GM19035 (cell line): ENCODE data around the gene NDUFA3.
"Not testable (repeated sequence)": the region's sequence is repeated elsewhere in the genome, so short reads cannot be mapped to it uniquely, and the experiment has no call there.

Source experiments
- ATAC-seq: cut with Tn5 transposase; IDR thresholded peaks from one replicate; pipeline ENCODE4 v1.9.1; 2021; ENCODE audit not compliant: unreplicated experiment

NDUFA3 gene

DNA sequence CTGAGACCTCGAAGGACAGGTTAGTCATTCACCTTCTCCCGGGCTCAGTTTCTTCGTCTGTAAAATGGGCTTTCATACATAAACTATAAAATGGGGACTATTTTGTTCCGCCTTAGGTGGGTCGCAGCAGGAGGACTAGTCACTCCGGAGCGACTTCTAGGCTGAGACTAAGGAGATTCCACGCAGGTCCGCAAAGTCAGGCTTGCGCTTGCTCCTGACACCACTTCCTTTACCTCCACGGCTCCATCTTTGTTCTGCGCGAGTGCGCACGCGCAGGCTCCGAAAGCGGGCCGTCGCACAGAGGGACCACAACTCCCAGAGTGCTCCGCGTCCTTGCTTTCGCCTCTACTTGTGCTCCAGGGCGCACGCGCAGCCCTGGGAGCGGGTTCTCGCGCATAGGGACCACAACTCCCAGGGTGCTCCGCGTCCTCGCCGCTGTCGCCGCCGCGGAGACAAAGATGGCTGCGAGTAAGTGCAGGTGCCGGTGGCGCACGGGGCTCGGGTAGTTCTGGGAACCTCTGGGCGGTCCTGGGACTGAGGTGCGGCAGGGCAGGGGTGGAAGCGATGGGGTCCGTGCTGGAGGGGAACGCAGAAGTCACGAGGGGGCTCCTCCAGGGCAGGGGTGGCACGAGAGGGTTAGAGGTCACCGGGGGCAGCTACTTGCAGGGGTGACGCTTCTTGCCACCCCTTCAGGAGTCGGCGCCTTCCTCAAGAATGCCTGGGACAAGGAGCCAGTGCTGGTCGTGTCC, at the start of gene NDUFA3:
Gene NDUFA3 (plus strand): TSS at position 435 of the 749 bp plus-strand sequence. CDS start 24 bp downstream, at position 459.
- peak; percentile 94 for ATAC-seq

DNA sequence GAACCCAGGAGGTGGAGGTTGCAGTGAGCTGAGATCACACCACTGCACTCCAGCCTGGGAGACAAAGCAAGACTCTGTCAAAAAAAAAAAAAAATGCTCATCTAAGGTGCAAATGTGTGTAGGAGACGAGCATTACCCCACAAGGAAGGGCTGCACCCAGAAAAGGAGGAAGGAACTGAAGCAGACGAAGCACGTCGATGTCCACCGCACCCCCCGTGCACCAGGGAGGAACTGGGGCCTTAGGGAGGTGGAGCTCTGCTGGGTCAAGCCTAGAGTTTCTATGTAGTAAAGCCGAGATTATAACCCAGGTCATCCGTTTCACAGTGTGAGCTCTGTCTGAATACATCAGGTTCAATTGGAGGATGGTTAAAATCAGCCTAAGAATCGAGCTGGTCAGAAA, 40.0 kb upstream of the NDUFA3 start:
- no peak for ATAC-seq

DNA sequence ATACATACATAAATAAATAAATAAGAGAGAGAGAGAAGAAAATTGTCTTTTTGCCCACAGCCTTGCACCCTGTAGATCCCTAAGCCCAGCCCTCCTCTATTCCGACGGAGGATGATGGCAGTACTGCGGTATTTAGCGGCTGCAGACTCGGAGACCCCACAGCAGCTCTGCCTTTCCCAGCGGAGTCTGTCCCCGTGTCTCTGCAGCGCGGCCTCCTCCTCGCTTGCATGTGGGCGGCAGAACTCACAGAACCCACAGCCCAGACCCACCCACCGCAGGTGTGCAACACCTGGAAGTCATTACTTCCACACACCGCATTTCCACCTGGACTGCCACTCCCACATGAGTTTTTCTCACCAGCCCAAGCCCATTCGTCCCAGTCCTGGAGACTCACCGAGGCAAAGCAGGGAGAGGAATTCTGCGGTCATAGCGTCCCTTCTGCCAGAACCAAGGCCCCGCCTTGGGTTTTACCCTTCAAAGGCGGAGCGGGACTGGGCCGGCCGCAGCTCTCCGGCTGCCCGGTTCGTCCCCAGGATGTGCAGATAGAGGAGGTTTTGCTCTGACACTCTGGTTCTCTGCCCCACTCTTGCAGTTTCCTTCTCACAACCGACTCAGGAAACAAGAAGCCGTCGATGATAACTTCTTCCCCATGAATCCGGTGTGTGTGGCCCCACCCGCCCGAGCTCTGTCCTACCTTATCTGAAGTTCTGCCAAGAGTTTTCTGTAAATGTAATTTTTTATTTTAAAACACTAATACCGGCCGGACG, 39.1 kb upstream of the NDUFA3 start, which contains the start of gene VSTM1:
Gene VSTM1 (minus strand): TSS at position 548 of the 767 bp plus-strand sequence. CDS start 120 bp downstream, at position 428.
- no peak for ATAC-seq

DNA sequence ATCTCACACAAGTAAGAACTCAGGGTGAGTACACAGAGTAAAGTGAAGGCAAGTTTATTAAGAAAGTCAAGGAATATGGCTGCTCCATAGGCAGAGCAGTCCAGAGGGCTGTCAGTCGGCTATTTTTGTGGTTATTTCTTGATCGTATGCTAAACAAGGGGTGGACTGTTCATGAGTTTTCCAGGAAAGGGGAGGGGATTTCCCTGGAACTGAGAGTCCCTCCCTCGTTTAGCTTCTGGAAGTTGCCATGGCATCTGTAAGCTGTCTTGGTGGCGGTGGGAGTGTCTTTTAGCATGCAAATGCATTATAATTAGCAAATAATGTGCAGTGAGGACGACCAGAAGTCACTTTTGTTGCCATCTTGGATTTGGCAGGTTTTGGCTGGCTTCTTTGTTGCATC, 33.2 kb upstream of the NDUFA3 start:
- no peak for ATAC-seq

DNA sequence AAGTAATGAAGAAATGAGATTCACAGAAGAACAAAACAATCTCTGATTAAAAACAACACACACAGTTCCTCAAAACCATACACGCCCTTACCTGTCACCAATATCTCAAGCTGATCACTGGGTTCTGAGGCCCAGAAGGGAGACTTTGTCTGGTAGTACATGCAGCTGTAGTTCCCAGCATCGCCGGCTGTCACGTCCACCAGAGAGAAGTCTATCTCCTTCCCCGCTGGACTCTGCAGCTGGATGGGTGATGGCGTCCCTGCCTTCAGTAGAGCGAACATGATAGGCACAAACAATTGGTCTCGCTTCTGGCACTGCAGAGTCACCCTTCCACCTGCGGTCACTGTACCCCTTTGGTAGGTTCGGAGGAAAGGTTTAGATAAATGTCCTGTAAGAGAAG, 28.8 kb upstream of the NDUFA3 start:
- no peak for ATAC-seq

DNA sequence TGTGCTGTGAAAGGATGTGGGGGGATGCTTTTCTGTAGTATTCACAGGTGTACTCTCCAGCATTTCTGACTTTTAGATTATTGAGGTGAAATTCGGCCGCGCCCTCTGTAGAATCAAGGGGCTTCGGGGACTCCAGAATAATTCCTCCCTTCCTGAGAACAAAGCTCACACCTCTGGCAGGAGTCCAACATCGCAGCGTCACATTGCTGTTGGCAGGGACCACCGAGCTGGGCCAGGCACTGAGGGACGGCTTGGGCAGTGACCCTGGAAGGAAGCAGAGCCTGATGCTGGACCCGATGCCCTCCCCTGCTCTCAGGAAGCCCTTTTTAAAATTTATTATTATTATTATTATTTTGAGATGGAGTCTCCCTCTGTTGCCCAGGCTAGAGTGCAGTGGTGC, 27.8 kb upstream of the NDUFA3 start:
- ATAC-seq = no peak

DNA sequence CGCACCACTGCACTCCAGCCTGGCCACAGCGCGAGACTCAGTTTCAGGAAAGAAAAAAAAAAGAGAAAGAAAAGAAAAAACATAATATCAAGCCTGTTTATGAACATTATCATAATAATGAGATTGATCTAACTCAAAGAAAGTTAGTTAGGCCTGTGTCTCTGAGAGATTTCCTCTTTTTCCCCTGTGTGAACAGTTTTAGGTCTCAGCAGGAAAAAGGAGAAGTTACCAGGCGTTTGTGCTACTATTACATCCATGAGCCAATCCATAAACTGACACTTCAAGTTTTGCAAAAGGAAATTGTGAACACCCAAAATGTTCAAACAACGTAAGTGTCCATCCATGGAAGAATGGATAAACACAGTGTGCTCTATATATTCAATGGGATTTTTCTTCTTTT, 25.3 kb upstream of the NDUFA3 start:
- no peak for ATAC-seq

DNA sequence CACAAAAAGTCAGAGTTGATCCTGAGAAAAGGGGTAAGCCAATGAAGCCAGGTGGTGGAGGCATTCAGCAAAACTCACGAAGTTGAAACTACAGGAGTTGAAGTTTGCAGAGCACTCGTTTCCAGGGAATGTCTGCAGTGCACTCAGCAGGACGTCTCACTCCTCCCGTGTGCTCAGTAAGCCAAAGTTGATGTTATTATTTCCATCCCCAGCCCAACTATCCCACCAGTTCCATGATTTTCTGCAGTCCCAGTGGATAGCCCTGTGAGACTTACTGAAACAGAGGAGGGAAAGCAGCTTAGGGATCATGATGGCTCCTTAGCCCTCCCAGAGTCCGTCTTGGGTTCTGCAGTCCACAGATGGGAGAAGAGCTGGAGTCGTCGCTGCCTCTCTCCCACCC, 21.6 kb upstream of the NDUFA3 start, which contains the start of gene TARM1:
Gene TARM1 (minus strand): TSS at position 334 of the 400 bp plus-strand sequence. CDS start 25 bp downstream, at position 309.
- no peak for ATAC-seq

DNA sequence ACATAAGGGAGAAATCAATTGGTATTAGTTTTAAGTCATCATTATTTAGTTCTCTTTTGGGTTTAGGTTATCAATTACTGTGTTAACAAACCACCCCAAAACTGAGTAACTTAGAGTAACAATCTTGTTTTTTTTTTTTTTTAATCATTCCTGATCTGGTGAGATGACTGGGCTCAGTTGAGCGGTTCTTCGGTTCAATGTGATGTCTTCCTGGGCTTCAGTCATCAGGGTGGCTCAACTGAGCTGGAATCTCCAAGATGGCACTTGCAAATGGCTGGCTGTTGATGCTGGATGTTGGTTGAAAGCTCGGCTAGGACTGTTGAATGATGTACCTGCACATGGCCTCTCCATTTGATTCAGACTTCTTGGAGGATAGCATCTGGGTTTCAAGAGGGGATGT, 18.2 kb upstream of the NDUFA3 start:
- ATAC-seq = no peak

DNA sequence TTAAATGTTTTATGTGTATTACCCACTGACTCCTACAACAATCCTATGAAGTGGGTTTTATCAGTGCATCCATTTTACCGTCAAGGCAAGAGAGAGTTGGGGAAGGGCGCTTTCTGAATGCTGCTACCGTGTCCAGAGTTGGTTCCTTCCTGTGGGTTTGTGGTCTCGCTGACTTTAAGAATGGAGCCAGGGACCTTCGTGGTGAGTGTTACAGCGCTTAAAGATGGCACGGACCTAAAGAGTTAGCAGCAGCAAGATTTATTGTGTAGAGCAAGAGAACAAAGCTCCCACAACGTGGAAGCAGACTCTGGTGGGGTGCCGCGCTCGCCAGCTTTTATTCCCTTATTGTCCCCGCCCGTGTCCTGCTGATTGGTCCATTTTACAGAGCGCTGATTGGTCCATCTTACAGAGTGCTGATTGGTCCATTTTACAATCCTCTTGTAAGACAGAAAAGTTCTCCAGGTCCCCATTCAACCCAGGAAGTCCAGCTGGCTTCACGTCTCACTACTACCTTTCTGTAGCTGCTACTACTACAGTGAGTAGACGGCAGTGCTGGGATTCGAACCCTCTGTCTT, 8.1 kb upstream of the NDUFA3 start:
- no peak for ATAC-seq

DNA sequence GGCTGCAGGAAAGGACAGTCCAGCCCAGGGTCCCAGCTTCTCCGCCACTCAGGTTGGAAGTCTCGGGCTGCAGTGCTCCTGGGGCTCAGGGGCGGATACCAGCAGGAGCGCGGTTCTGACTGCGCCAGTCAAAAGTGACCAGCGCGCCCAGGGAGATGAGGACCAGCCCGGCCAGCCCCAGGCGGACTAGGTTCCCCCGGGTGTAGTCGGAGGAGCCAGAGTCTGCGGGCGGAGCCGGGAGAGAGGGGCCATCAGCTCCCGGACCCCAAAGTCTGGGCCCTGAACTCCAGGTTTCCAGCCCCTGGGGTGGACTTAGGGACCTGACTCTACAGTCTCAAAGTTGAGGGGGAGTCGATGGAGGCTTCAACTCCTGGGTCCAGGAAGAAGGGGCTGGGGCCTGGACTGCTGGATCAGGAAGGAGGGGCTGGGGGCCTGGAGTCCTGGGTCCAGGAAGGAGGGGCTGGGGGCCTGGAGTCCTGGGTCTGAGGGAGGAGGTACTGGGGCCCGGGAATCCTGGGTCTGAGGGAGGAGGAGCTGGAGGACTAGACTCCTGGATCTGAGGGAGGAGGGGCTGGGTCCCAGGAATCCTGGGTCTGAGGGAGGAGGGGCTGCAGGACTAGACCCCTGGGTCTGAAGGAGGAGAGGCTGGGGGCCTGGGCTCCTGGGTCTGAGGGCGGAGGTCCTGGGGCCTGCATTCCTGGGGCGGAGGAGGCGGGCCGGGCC, 7.4 kb upstream of the NDUFA3 start:
- no peak for ATAC-seq

DNA sequence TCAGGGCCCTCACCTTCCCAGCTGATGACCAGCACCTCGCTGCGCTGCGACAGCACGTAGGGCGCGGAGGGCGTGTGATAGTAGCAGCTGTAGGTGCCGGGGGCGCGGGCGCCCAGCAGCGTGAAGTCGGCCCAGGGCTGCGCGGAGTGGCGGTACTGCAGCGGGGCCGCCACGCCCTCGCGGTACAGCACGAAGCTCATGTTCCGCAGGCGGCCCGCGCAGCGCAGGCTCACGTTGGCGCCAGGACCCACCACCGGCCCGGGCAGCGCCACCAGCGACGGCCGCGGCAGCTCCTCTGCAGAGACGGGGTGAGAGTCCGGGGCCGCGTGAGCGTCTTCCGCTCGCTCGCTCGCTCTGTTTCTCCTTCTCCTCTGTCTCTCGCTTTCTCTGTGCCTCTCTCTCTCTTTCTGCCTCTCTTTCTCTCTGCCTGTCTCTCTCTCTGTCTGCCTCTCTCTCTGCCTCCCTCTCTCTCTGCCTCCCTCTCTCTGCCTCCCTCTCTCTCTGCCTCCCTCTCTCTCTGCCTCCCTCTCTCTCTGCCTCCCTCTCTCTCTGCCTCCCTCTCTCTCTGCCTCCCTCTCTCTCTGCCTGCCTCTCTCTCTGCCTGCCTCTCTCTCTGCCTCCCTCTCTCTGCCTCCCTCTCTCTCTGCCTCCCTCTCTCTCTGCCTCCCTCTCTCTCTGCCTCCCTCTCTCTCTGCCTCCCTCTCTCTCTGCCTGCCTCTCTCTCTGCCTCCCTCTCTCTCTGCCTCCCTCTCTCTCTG, 6.6 kb upstream of the NDUFA3 start:
- ATAC-seq = not testable (repeated sequence)

DNA sequence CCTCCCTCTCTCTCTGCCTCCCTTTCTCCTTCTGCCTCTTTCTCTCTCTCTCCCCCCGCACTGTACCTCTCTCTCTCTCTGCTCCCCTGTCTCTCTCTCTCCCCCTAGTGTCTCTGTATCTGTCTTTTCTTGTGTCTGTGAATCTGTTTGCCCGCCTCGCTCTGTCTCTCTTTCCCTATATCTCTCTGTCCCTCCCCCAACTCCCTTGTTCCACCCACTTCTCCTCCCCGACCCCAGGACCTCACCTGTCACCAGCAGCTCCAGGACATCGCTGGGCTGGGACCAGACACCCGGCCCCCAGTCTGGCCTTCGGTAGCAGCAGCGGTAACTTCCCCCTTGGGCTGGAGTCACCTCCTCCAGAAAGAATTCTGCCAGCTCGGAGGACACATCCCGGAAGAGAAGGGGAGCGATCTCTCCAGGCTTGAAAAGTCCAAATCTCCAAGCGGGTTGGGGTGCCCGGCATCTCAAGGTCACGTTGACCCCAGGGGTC, 6.0 kb upstream of the NDUFA3 start:
- ATAC-seq = no peak

DNA sequence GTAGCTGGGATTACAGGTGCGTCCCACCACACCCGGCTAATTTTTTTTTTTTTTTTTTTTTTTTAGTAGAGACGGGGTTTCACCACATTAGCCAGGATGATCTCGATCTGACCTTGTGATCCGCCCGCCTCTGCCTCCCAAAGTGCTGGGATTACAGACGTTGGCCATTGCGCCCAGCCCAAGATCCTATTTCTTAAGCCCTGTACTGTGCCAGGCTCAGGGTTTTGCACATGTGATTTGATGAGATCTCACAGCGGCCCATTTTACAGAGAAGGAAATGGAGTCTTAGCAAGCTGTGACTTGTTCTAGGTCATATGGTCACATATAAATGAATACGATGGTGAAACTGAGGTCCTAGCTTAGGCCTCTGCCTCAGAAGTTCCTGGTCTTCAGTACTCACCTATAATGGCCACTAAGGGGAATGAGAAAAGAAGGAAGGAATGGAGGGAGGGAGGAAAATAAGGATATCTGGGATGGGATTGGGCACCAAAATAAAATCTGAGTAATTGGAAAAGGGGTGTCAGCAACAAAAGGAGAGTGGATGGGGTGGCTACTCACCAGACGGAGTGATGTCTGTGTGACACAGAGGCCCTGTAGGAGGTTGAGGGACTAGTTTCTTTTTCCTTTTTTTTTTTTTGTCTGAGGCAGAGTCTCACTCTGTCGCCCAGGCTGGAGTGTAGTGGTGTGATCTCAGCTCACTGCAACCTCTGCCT, 3.3 kb upstream of the NDUFA3 start:
- no peak for ATAC-seq

DNA sequence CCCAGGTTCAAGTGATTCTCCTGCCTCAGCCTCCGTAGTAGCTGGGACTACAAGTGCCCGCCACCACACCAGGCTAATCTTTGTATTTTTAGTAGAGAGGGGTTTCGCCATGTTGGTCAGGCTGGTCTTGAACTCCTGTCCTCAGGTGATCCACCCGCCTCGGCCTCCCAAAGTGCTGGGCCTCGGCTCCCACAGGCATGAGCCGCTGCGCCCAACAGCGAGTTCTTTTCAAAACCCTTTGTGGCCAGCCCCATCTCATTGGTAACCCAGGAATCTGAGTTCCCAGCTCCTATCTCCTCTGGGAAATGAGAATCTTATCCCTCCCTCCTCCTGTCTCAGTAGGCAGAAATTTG, 2.8 kb upstream of the NDUFA3 start:
- not testable (repeated sequence) for ATAC-seq

DNA sequence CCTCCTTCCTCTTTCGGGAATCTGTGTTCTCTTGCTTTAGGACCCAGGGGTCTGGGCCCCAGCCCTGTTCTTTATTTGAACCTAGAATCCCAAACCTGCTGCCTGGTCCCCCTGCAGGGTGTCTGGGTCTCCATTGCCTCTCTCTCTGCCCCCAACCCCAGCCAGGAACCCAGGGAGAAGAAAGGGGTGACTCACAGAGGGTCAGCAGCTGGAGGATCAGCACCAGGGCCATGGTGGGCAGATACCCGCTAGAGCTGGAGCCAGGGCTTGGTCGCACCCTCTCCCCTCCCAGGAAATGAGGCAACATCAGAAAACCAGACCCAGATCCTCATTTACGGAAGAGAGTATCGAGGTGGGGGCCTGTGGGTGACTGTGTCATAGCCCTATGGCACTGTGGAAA, 2.1 kb upstream of the NDUFA3 start, which contains the start of gene OSCAR:
Gene OSCAR (minus strand): TSS at position 243 of the 400 bp plus-strand sequence. CDS start 11 bp downstream, at position 232.
- ATAC-seq = no peak

DNA sequence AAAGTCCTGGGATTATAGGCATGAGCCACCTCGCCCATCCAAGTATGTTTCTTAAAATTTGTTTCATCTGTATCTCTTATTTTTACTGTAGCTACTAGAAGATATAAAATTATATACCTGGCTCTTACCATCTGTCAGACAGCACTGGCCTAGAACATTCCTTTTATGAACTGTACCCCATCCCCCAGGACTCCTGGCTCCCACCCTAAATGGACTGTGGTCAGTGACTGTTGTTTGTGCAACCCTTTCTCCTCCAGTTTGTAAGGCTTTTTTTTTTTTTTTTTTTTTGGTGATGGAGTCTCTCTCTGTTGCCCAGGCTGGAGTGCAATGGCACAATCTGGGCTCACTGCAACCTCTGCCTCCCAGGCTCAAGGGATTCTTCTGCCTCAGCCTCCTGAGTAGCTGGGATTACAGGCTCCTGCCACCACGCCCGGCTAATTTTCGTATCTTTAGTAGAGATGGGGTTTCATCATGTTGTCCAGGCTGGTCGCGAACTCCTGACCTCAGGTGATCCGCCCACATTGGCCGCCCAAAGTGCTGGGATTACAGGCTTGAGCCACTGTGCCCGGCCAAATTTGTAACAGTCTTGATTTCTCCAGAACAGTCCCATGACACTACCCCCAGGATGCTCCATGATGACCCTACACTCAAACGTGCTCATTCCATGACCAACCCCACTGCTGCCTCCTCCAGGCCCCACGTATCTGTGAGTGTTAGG, 2.5 kb downstream of the NDUFA3 start:
- ATAC-seq = no peak

DNA sequence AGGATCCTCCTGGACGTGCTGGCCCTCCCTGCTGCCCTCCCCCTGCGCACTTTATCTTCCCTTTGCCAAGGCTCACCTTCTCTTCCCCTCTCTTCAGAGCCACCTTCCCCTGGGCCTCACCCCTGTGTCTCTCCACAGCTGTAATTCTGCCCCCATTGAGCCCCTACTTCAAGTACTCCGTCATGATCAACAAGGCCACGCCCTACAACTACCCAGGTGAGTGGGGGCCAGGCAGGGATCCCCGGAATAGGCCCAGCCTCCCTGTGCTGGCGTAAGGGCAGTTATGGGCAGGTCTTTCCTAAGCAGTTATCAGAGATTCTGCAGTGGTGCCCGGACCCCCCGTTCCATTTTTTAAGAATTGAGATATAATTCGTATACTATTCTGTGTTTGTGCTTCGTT, 3.1 kb downstream of the NDUFA3 start:
- ATAC-seq = no peak

DNA sequence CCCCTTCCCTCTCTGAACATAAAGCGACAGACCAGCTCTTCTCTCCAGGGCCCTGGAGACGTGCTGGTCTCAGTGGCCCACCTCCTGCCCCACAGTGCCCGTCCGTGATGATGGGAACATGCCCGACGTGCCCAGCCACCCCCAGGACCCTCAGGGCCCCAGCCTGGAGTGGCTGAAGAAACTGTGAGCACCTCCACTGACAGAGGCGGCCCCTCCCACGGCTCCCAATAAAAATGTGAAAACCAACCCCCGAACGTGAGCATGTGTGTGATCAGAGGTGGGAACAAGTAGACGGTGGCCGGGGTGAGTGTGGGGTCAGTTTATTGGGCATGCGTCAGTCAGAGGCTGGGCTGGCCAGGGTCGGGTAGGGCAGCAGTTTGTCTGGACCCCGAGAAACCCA, 4.1 kb downstream of the NDUFA3 start:
- ATAC-seq = no peak
